Smooth muscle cell (in vitro differentiated cells): Measurements from ENCODE around the gene ABHD17C. TPM values are rescaled to one million over a fixed set of nuclear protein-coding genes. Genes with fewer than 3 reads are reported as not detected.

Experiments used
- DNase-seq: peaks from one replicate; lab custom pipeline; 2025; ENCODE audit not compliant: unreplicated experiment; lab: John Stamatoyannopoulos, UW
- H2AFZ ChIP-seq: fragments of 200-600 bp; sonication (generic); 2 replicates; pipeline ENCODE4 v1.6.0; 2016; ENCODE audit warnings: antibody characterized with exemption, low read depth, mild to moderate bottlenecking
- H3F3A ChIP-seq: fragments of 200-600 bp; sonication (generic); 2 replicates; pipeline ENCODE4 v1.6.0; 2017; ENCODE audit warnings: antibody characterized with exemption, low read depth
- H3K27ac ChIP-seq: fragments of 200-600 bp; sonication (generic); 2 replicates; pipeline ENCODE4 v1.5.1; 2016; ENCODE audit warnings: low read depth, mild to moderate bottlenecking
- H3K27me3 ChIP-seq: fragments of 200-600 bp; sonication (generic); 2 replicates; pipeline ENCODE4 v1.6.1; 2016; ENCODE audit warnings: low read depth, mild to moderate bottlenecking
- H3K36me3 ChIP-seq: fragments of 200-600 bp; sonication (generic); 2 replicates; pipeline ENCODE4 v1.5.1; 2016; ENCODE audit warnings: low read depth
- H3K4me1 ChIP-seq: fragments of 200-600 bp; sonication (generic); 2 replicates; pipeline ENCODE4 v1.5.1; 2016; ENCODE audit warnings: low read depth
- H3K4me2 ChIP-seq: fragments of 200-600 bp; sonication (generic); 2 replicates; pipeline ENCODE4 v1.6.0; 2016; ENCODE audit warnings: mild to moderate bottlenecking
- H3K4me3 ChIP-seq: fragments of 200-600 bp; sonication (generic); 2 replicates; pipeline ENCODE4 v1.5.1; 2016; ENCODE audit warnings: mild to moderate bottlenecking
- H3K79me2 ChIP-seq: fragments of 200-600 bp; sonication (generic); 2 replicates; pipeline ENCODE4 v1.6.0; 2016; ENCODE audit warnings: low read depth, mild to moderate bottlenecking
- H3K9ac ChIP-seq: fragments of 200-600 bp; sonication (generic); 2 replicates; pipeline ENCODE4 v1.6.0; 2016; ENCODE audit warnings: low read depth
- H3K9me3 ChIP-seq: fragments of 200-600 bp; sonication (generic); replicated peaks from 2 replicates; pipeline ENCODE4 v1.5.1; 2016; ENCODE audit warnings: low read depth
- H4K20me1 ChIP-seq: fragments of 200-600 bp; sonication (generic); 2 replicates; pipeline ENCODE4 v1.6.0; 2016; ENCODE audit warnings: low read depth
- CTCF ChIP-seq: fragments of 200-600 bp; sonication (generic); IDR thresholded peaks from 2 replicates; pipeline ENCODE4 v1.5.1; 2017; ENCODE audit warnings: borderline replicate concordance, mild to moderate bottlenecking, antibody characterized with exemption; ENCODE audit not compliant: insufficient read depth, poor library complexity, severe bottlenecking
- WGBS: methylation state at CpG from one replicate; pipeline ENCODE4 v1.1.7; 2016; ENCODE audit warnings: low lambda C conversion rate; 5-methylcytosine and 5-hydroxymethylcytosine counted together
- polyA plus RNA-seq: library from polyadenylated mRNA; unstranded; fragments of >200 nt; fragmentation: Nextera tagmentation; extraction: Ambion mirVana; gene quantifications from 2 replicates; pipeline ENCODE4 v1.2.1, GENCODE V29; 2016
- total RNA-seq: library from RNA; depleted of rRNA; stranded (reverse); fragments of >200 nt; gene quantifications from 2 replicates; pipeline ENCODE4 v1.2.3, GENCODE V29; 2014

The ABHD17C gene
- total and polyA plus RNA-seq, 2 experiments from 2014 or later, result 3.1 to 4.1 TPM

GRCh38 chr15:80710635-80711554, 15.8 kb downstream of the ABHD17C start:
- Histone ChIP-seq H3K27ac (no peak overlapping the region), H3K27me3 (no peaks in the 10 kb centered on the region), H3K79me2 (peaks cover 5% of the 10 kb centered on the region), H3F3A (no peaks in the 10 kb centered on the region), H3K9ac (no peak overlapping the region), H2AFZ (no peak overlapping the region), H3K36me3 (no peaks in the 10 kb centered on the region), H4K20me1 (peaks cover 52% of the 10 kb centered on the region), H3K4me1 (no peaks in the 10 kb centered on the region), H3K9me3 (no peaks in the 10 kb centered on the region), H3K4me3 (no peak overlapping the region), H3K4me2 (no peak overlapping the region)
- 85% methylated on average over 9 of the region's 9 CpGs for WGBS
- TF ChIP-seq CTCF, result no peak
- DNase-seq, result no peak

GRCh38 chr15:80711886-80712285, 16.8 kb downstream of the ABHD17C start:
- H3K4me3 ChIP-seq, result no peak overlapping the region
- 90% methylated on average over 6 of the region's 6 CpGs for WGBS
- no peak overlapping the region for H3K4me2 ChIP-seq
- no peak overlapping the region for H3K9ac ChIP-seq
- peaks cover 48% of the 10 kb centered on the region for H4K20me1 ChIP-seq
- H3K9me3 ChIP-seq, result no peaks in the 10 kb centered on the region
- H3K36me3 ChIP-seq, result no peaks in the 10 kb centered on the region
- H3F3A ChIP-seq, result no peaks in the 10 kb centered on the region
- no peak overlapping the region for H3K27ac ChIP-seq
- H3K79me2 ChIP-seq, result peaks cover 5% of the 10 kb centered on the region
- no peak for TF ChIP-seq CTCF
- no peaks in the 10 kb centered on the region for H3K27me3 ChIP-seq
- no peak for DNase-seq
- no peak overlapping the region for H2AFZ ChIP-seq
- H3K4me1 ChIP-seq, result no peaks in the 10 kb centered on the region

- peaks cover 5% of the 10 kb centered on the region for H3K79me2 ChIP-seq
- 88% methylated on average over 4 of the region's 4 CpGs for WGBS
- no peaks in the 10 kb centered on the region for H3K27me3 ChIP-seq
These were observed 17.8 kb downstream of the ABHD17C start for GRCh38 chr15:80712956-80713355.

More at GRCh38 chr15:80712956-80713355, 17.8 kb downstream of the ABHD17C start:
- H3K9ac ChIP-seq, result no peak overlapping the region
- H3F3A ChIP-seq, result no peaks in the 10 kb centered on the region
- no peak for TF ChIP-seq CTCF
- H3K4me1 ChIP-seq, result no peaks in the 10 kb centered on the region
- H4K20me1 ChIP-seq, result peaks cover 40% of the 10 kb centered on the region
- no peak overlapping the region for H3K4me2 ChIP-seq
- no peaks in the 10 kb centered on the region for H3K9me3 ChIP-seq
- no peak overlapping the region for H3K4me3 ChIP-seq
- H3K27ac ChIP-seq, result no peak overlapping the region
- H2AFZ ChIP-seq, result no peak overlapping the region
- DNase-seq, result no peak
- no peaks in the 10 kb centered on the region for H3K36me3 ChIP-seq
